GM19099 (cell line): Measurements from ENCODE around the gene HMOX1.

Experiments used
- POLR2A ChIP-seq: IDR thresholded peaks from 3 replicates; pipeline ENCODE4 v1.6.1; 2011; ENCODE audit warnings: low read depth; ENCODE audit not compliant: insufficient read length; ENCODE audit errors: extremely low read depth

HMOX1 gene

GRCh38 chr22:35409783-35410662 is 29.1 kb downstream of the HMOX1 start:
- peak; percentile 44 for TF ChIP-seq POLR2A

GRCh38 chr22:35410663-35411034 is 29.8 kb downstream of the HMOX1 start:
- TF ChIP-seq POLR2A: no peak

- TF ChIP-seq POLR2A: no peak
These were observed 30.2 kb downstream of the HMOX1 start for GRCh38 chr22:35411102-35411501.

GRCh38 chr22:35413624-35414023 is 32.7 kb downstream of the HMOX1 start:
- TF ChIP-seq POLR2A: no peak

GRCh38 chr22:35417606-35418005 is 36.7 kb downstream of the HMOX1 start:
- no peak for TF ChIP-seq POLR2A

- no peak for TF ChIP-seq POLR2A
These were observed 37.2 kb downstream of the HMOX1 start for GRCh38 chr22:35418088-35418487.

- TF ChIP-seq POLR2A: no peak
These were observed 37.8 kb downstream of the HMOX1 start for GRCh38 chr22:35418731-35419130.

GRCh38 chr22:35419756-35420155 is 38.9 kb downstream of the HMOX1 start:
- TF ChIP-seq POLR2A: no peak

GRCh38 chr22:35421121-35421520 is 40.2 kb downstream of the HMOX1 start:
- no peak for TF ChIP-seq POLR2A

- TF ChIP-seq POLR2A: no peak
These were observed 41.2 kb downstream of the HMOX1 start for GRCh38 chr22:35422145-35422544.

GRCh38 chr22:35422936-35423335 is 42.0 kb downstream of the HMOX1 start:
- no peak for TF ChIP-seq POLR2A

GRCh38 chr22:35424081-35424480 is 43.2 kb downstream of the HMOX1 start:
- no peak for TF ChIP-seq POLR2A

- TF ChIP-seq POLR2A: no peak
These were observed 43.9 kb downstream of the HMOX1 start for GRCh38 chr22:35424761-35425160.

GRCh38 chr22:35425546-35425945 is 44.6 kb downstream of the HMOX1 start:
- TF ChIP-seq POLR2A: no peak

- TF ChIP-seq POLR2A: no peak
These were observed 45.3 kb downstream of the HMOX1 start for GRCh38 chr22:35425971-35426800.

- TF ChIP-seq POLR2A: no peak
These were observed 45.9 kb downstream of the HMOX1 start for GRCh38 chr22:35426801-35427140.
